Skeletal muscle tissue (tissue), 4 donors: ENCODE measurements around the gene ENPP1. TPM values are rescaled to one million over a fixed set of nuclear protein-coding genes. Genes with fewer than 3 reads are reported as not detected.

ENCODE experiments used
- H3K27ac ChIP-seq: one replicate; pipeline ENCODE4 v1.7.0; 2013; ENCODE audit warnings: mild to moderate bottlenecking, low read depth, low read length, inconsistent platforms
- H3K27me3 ChIP-seq, 3 donors: one replicate each; pipeline ENCODE4 v1.7.0; 2013; ENCODE audit warnings: low read length in 3 of 3; ENCODE audit not compliant: control insufficient read depth in 3 of 3, insufficient read depth in 3 of 3
- H3K36me3 ChIP-seq, 3 donors: one replicate each; pipeline ENCODE4 v1.7.0; 2013; ENCODE audit warnings: low read length in 3 of 3; ENCODE audit not compliant: control insufficient read depth in 3 of 3, insufficient read depth in 3 of 3
- H3K4me1 ChIP-seq, 3 donors: one replicate each; pipeline ENCODE4 v1.7.0; 2013; ENCODE audit warnings: low read length in 3 of 3, mild to moderate bottlenecking in 3 of 3; ENCODE audit not compliant: control insufficient read depth in 3 of 3, insufficient read depth in 3 of 3
- H3K4me3 ChIP-seq, 3 donors: one replicate each; pipeline ENCODE4 v1.7.0; 2013; ENCODE audit warnings: low read length in 3 of 3
- H3K9ac ChIP-seq, 3 donors: one replicate each; pipeline ENCODE4 v1.7.0; 2013; ENCODE audit warnings: low read length in 3 of 3, mild to moderate bottlenecking in 3 of 3, moderate library complexity in 2 of 3, low read depth in 1 of 3
- H3K9me3 ChIP-seq, 3 donors: one replicate each; pipeline ENCODE4 v1.7.0; 2013; ENCODE audit warnings: low read length in 3 of 3; ENCODE audit not compliant: control insufficient read depth in 3 of 3
- total RNA-seq: library from RNA; depleted of rRNA; stranded (reverse); fragments of >200 nt; gene quantifications from one replicate; pipeline ENCODE4 v1.2.3, GENCODE V29; 2014
- donor health status: Osteomylitis.

Gene ENPP1
- total RNA-seq, 1 donor from 2014 or later = 17.7 TPM

- no peaks in the 10 kb centered on the region for H3K27me3 ChIP-seq
- H3K36me3 ChIP-seq = no peaks in the 10 kb centered on the region
- no peak overlapping the region for H3K9ac ChIP-seq
- H3K4me1 ChIP-seq = peaks cover 0 to 4% (median 0%) of the 10 kb centered on the region in 3 donors
- no peaks in the 10 kb centered on the region for H3K9me3 ChIP-seq
- H3K4me3 ChIP-seq = no peak overlapping the region
- H3K27ac ChIP-seq = no peak overlapping the region
These were observed 25.1 kb upstream of the ENPP1 start for GRCh38 chr6:131782764-131783163.

- no peak overlapping the region for H3K4me3 ChIP-seq
- no peaks in the 10 kb centered on the region for H3K9me3 ChIP-seq
- peaks cover 0 to 4% (median 0%) of the 10 kb centered on the region in 3 donors for H3K4me1 ChIP-seq
- no peak overlapping the region for H3K27ac ChIP-seq
- no peak overlapping the region for H3K9ac ChIP-seq
- no peaks in the 10 kb centered on the region for H3K27me3 ChIP-seq
- H3K36me3 ChIP-seq = no peaks in the 10 kb centered on the region
These were observed 23.3 kb upstream of the ENPP1 start for GRCh38 chr6:131784561-131784960.

DNA sequence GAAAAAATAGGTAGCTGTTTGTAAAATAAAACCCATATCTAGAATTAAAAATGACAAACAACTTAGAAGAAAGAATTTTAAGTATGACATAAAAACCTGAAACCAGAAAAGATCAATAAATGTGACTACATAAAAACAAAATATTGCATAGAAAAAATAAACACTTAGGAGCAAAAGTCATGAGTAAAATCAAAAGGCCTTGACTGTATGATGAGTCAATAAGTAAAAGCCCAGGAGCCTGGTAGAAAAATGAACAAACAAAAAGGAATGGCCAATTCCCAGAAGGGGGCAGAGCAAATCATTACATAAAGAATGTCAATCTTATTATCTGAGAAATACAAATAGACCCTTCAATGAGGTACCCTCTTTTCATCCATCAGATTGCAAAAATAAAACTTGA is 20.7 kb upstream of the ENPP1 start:
- Histone ChIP-seq H3K9ac (no peak overlapping the region), H3K9me3 (no peaks in the 10 kb centered on the region), H3K36me3 (no peaks in the 10 kb centered on the region), H3K4me3 (no peak overlapping the region), H3K27me3 (no peaks in the 10 kb centered on the region), H3K4me1 (peaks cover 0 to 4% (median 0%) of the 10 kb centered on the region in 3 donors), H3K27ac (no peak overlapping the region)

DNA sequence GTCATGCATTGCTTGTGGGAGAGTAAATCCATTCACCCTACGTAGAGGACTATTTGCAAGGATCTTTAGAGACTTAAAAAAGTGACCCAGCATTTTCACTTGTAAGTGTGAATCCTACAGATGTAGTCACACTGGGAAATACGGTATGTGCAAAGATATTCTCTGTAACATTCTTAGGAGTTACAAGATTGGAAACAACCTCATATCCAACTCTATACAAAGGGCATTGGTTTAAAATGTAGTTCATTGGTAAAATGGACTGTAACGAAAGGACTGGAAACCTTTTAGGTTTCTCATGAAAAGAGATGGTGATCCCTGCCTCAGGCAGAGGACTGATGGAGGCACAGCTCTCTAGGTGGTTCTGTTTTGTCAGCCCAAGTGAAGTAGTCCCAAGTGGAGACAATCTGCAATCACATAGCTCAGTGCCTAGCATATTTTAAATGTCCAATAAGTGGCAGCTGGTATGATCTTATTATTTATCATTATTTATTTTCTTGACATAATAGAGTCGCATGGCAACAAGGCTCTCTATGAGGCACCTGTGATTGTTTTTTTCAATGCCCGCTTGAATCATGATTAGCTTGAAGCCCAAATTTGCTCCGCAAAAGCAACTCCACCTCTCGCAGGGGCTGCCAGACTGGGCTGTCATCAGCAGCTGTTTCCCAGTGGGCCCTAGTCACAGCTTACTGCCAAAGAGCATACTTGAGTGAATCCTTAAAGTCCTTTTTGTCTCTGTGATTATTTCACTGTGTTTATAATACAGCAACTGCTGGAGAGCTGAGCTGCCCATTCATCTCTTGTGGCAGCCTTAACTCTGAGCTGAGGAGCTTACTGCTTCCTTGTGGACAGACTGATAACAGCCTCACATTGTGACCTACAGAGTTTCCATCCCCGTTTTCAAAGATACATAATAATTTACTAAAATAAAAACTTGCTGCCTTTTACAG is 19.8 kb upstream of the ENPP1 start:
- no peaks in the 10 kb centered on the region for H3K36me3 ChIP-seq
- H3K4me1 ChIP-seq = peaks cover 0 to 4% (median 0%) of the 10 kb centered on the region in 3 donors
- no peaks in the 10 kb centered on the region for H3K9me3 ChIP-seq
- no peak overlapping the region for H3K4me3 ChIP-seq
- H3K27ac ChIP-seq = no peak overlapping the region
- H3K9ac ChIP-seq = no peak overlapping the region
- H3K27me3 ChIP-seq = no peaks in the 10 kb centered on the region

DNA sequence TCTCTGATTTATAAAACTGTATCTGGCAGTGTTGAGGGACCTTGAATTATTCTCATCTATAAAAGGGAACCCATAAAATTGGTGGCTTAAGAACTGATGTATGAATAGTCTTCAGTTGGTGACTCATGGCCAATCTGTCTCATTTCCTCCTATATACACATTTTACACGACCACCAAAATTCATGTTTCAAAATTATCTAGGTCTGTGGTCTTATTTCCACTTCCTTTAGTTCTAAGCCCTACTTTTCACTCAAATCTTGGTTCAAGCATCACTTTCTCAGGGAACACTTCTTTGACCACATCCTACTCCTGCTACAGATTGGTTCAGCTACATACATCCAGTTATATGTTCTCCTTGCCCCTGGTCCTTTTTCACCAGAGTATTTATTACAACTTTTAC is 18.6 kb upstream of the ENPP1 start:
- no peak overlapping the region for H3K9ac ChIP-seq
- peaks cover 0 to 4% (median 0%) of the 10 kb centered on the region in 3 donors for H3K4me1 ChIP-seq
- H3K9me3 ChIP-seq = no peaks in the 10 kb centered on the region
- H3K27me3 ChIP-seq = no peaks in the 10 kb centered on the region
- H3K4me3 ChIP-seq = no peak overlapping the region
- no peaks in the 10 kb centered on the region for H3K36me3 ChIP-seq
- no peak overlapping the region for H3K27ac ChIP-seq

- Histone ChIP-seq H3K9me3 (no peaks in the 10 kb centered on the region), H3K4me1 (peaks cover 0 to 2% (median 0%) of the 10 kb centered on the region in 3 donors)
These were observed 16.3 kb upstream of the ENPP1 start for GRCh38 chr6:131791476-131791875.

GRCh38 chr6:131792091-131792496 is 15.7 kb upstream of the ENPP1 start:
- Histone ChIP-seq H3K9ac (no peak overlapping the region), H3K36me3 (no peaks in the 10 kb centered on the region), H3K27ac (no peak overlapping the region)

More at GRCh38 chr6:131791476-131791875, 16.3 kb upstream of the ENPP1 start:
- Histone ChIP-seq H3K9ac (no peak overlapping the region), H3K36me3 (no peaks in the 10 kb centered on the region), H3K27me3 (no peaks in the 10 kb centered on the region), H3K4me3 (no peak overlapping the region), H3K27ac (no peak overlapping the region)

GRCh38 chr6:131795366-131795765 is 12.5 kb upstream of the ENPP1 start:
- Histone ChIP-seq H3K9me3 (peaks cover 0 to 2% (median 0%) of the 10 kb centered on the region in 3 donors), H3K9ac (no peak overlapping the region), H3K27ac (no peak overlapping the region), H3K36me3 (no peaks in the 10 kb centered on the region), H3K4me1 (no peaks in the 10 kb centered on the region), H3K27me3 (no peaks in the 10 kb centered on the region), H3K4me3 (no peak overlapping the region)

More at GRCh38 chr6:131792091-131792496, 15.7 kb upstream of the ENPP1 start:
- Histone ChIP-seq H3K4me3 (no peak overlapping the region), H3K4me1 (peaks cover 0 to 2% (median 0%) of the 10 kb centered on the region in 3 donors), H3K27me3 (no peaks in the 10 kb centered on the region), H3K9me3 (no peaks in the 10 kb centered on the region)

DNA sequence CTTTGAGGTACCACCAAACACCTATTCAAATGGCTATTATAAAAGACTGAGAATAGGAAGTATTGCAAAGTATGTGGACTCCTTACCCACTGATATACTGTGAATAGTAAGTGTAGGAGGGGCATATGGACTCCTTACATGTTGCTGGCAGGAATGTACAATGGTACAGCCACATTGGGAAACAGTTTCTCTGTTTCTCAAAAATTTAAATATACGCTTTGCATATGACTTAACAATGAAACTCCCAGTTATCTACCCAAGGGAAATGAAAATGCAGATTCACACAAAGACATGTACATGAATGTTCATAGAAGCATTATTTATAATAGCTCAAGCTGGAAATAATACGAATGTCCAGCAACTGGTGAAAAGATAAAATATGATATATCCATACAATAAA is 5.5 kb upstream of the ENPP1 start:
- Histone ChIP-seq H3K4me3 (no peak overlapping the region), H3K9me3 (peaks cover 0 to 2% (median 0%) of the 10 kb centered on the region in 3 donors), H3K36me3 (no peaks in the 10 kb centered on the region), H3K9ac (no peak overlapping the region), H3K27ac (no peak overlapping the region), H3K27me3 (no peaks in the 10 kb centered on the region), H3K4me1 (peaks cover 4 to 5% (median 4%) of the 10 kb centered on the region in 3 donors)
